DMS 273 (cell line): ENCODE results near the gene DSG3.

Source experiments
- DNase-seq: peaks from one replicate; lab custom pipeline; 2025; ENCODE audit not compliant: unreplicated experiment; lab: John Stamatoyannopoulos, UW

DSG3 gene, protein sequence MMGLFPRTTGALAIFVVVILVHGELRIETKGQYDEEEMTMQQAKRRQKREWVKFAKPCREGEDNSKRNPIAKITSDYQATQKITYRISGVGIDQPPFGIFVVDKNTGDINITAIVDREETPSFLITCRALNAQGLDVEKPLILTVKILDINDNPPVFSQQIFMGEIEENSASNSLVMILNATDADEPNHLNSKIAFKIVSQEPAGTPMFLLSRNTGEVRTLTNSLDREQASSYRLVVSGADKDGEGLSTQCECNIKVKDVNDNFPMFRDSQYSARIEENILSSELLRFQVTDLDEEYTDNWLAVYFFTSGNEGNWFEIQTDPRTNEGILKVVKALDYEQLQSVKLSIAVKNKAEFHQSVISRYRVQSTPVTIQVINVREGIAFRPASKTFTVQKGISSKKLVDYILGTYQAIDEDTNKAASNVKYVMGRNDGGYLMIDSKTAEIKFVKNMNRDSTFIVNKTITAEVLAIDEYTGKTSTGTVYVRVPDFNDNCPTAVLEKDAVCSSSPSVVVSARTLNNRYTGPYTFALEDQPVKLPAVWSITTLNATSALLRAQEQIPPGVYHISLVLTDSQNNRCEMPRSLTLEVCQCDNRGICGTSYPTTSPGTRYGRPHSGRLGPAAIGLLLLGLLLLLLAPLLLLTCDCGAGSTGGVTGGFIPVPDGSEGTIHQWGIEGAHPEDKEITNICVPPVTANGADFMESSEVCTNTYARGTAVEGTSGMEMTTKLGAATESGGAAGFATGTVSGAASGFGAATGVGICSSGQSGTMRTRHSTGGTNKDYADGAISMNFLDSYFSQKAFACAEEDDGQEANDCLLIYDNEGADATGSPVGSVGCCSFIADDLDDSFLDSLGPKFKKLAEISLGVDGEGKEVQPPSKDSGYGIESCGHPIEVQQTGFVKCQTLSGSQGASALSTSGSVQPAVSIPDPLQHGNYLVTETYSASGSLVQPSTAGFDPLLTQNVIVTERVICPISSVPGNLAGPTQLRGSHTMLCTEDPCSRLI

DNA sequence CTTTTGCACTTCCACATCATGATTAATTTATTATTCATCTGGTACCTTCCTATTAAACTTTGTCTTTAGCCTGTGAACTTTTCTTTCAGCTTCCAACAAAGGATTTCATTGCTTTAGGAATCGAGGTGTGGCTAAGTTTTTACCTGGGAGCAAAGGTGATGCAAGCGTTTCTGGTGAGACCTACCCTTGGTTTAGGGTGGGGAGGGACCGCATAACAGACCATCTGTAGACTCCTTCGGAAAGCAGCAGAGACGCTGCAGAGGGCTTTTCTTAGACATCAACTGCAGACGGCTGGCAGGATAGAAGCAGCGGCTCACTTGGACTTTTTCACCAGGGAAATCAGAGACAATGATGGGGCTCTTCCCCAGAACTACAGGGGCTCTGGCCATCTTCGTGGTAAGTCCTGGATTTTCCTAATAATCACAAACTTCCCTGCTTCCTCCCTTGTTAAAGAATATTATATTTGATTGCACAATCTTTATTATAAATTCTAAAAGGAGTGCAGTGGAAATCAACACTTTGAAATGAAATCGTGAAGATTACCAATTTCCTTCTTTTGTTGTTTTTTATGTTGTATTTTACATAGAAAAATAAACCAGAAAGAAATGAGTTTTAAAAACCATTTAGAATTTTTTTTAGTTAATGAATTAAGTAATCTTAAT is at the start of gene DSG3:
TSS of gene DSG3 (plus strand) at position 212 of the 662 bp plus-strand sequence. CDS start at position 349, 137 bp downstream.
- no peak for DNase-seq

DNA sequence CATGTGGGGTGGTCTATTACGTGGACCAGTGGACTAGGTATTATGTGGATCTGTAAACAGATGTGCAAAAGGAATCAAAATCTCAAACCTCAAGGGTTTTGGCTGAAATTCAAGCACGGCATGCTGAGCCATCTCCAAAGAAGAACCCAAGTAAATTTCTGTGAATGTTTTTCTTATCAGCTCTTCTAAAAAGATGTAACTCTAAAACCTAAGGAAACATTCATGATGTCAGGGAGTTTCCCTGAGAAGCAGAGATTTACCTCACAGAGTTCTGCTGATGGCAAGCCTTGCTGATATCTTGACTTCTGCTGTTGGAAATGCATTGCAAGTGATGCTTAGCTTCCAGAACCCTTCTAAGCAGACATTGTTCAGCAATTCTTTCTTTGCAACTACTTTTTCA is 49.4 kb upstream of the DSG3 start:
- DNase-seq = no peak

DNA sequence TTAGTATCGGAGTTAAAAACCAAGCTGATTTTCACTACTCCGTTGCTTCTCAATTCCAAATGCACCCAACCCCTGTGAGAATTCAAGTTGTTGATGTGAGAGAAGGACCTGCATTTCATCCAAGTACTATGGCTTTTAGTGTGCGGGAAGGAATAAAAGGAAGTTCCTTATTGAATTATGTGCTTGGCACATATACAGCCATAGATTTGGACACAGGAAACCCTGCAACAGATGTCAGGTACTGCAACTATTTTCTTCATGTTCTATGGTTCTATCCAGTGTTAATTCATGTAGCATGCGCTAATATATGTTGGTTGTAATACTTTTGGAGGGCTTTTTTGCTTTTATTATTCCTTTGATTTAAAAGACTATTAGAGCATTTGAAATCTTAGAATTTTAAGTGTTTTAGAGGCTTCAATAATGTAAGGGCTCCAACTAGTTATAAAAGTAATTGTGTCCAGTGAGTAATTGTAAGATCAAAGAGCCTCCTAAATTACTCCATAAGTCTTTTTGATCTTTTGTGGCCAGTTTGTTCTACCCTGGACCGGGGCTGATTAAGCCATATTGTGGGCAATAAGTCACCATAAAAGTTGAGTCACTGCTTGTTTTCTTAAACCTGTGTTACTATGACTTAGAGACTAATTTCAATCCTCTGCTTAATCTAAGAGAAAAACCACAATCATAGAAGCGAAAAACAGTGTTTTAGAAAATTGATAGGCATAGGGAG is 48.1 kb upstream of the DSG3 start:
- DNase-seq = no peak

DNA sequence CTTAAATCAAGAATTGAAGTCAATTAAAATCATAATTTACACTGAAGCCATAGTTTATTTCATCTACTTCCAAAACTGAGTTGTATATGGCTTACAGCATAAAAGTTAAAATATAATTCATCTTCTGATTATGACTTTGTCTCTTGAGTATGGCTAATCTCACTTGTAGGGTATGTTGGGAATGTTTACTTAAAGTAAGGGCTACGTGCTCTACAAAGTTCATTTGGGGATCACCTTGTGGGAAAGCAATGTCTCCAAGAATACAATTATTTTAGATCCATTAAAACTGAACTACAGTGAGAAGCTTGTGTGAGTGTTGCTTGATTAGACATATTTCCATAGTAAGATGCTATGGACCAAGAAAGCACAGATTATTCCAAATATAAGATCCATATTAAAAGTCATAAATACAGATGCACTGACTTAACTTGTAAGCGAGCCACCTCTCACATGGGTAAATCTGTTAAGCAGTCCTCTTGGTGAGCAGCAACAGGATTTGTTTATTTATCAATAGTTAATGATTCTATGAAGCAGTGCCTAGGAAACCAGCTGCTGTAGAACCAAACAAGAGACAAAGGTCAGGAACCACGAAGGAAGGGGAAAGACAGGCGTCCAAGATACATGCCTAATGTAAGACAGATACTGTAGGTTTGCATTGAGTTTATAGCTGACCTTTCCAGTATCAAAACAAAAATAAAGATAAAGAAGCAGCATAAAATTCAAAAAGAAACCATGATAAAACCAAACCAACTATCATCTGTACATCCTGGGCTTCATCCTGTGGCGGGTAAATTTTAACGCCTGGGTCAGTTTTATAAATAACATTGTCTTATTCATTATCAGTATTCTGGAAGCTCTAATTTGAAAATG is 46.1 kb upstream of the DSG3 start:
- no peak for DNase-seq

DNA sequence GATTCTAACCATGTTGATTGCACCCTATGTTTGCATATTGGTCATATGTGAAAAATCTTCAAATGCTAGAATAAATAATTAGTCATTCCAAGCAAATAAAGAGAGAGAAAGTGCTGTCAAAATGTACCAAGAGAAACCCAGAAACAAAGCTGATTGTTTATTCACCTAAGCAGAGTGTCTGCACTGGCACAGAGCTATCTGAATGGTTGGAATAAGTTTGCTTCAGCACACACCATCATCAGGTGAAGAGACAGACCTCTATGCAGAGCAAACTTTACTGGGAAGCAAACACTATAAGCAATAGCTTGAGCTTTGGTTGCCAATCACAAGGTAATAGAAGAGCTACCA is 45.5 kb upstream of the DSG3 start:
- no peak for DNase-seq

DNA sequence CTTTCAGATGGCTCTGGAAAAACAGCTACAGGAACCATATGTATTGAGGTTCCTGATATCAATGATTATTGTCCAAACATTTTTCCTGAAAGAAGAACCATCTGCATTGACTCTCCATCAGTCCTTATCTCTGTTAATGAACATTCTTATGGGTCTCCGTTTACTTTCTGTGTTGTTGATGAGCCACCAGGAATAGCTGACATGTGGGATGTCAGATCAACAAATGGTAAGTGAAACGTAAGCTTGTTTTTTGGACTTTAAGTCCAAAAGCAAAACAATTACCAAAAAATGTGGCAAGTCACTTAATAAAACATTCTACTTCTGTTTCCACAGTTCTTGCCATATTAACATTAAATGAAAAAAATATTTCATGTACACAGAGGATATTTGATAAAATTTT is 44.1 kb upstream of the DSG3 start:
- DNase-seq = no peak

DNA sequence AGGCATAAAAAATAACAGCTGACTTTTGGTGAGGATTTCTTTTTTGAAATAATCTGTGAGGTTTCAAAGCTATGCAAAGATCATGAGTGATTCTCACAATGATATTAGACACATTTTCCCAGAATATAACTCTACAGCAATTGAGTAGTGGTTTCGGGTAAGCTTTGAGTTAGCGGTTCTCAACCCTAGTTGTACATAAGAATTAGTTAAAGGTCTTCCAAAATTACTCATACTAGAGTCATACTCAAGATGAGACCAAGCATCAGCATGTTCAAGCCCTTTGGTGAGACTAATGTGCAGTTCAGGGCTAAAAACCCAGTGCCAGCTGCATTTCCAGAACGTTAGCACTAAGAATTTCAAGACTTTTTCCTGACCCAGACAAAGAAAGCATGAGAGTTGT is 39.9 kb upstream of the DSG3 start:
- DNase-seq = no peak

DNA sequence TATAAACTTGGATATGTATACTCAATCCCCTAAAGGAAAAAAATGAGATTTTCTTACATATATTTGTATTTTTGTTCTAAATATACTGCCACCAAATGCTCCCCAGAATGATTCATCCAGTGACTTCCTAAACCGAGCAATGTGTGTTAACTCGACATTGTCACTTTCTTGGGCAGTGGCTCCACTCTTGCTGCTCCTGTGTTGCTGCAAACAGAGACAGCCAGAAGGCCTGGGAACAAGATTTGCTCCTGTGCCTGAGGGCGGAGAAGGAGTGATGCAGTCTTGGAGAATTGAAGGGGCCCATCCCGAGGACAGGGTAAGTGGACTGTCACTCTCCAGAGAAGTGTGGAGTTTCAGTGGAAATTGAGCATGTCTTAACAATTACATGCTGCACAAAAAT is 38.3 kb upstream of the DSG3 start:
- no peak for DNase-seq

DNA sequence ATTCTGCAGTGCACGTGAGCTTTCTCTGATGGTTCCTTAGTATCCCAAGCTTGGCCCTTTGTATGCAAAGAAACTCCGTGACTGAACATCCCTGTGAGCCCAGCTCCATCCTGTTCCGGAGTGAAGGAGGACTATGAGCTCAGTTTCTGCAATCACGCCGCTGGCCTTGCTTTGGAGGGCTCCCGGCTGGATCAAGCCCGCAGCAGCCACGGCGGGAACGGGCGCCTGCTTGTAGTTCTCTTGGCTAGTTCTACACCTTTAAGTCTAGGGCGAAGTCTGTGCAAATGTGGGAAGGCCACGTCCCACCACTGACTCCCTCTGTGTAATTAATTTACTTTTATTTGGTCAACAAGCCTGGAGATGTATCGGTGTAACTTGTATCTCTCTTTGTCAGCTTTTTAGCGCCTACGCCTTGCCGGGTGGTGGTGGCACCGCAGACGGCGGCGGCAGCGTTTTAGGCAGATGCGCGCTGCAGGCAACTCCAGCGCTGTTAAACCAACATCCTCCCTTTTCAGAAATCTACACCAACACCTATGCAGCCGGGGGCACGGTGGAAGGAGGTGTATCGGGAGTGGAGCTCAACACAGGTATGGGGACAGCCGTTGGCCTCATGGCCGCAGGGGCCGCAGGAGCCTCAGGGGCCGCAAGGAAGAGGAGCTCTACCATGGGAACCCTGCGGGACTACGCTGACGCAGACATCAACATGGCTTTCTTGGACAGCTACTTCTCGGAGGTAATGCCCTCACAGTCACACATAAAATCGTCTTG is 36.6 kb upstream of the DSG3 start:
- DNase-seq = no peak

DNA sequence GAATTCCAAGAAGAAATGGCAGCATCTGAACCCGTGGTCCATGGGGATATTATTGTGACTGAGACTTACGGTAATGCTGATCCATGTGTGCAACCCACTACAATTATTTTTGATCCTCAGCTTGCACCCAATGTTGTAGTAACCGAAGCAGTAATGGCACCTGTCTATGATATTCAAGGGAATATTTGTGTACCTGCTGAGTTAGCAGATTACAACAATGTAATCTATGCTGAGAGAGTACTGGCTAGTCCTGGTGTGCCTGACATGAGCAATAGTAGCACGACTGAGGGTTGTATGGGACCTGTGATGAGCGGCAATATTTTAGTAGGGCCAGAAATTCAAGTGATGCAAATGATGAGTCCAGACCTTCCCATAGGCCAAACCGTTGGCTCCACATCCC is 34.4 kb upstream of the DSG3 start:
- no peak for DNase-seq

DNA sequence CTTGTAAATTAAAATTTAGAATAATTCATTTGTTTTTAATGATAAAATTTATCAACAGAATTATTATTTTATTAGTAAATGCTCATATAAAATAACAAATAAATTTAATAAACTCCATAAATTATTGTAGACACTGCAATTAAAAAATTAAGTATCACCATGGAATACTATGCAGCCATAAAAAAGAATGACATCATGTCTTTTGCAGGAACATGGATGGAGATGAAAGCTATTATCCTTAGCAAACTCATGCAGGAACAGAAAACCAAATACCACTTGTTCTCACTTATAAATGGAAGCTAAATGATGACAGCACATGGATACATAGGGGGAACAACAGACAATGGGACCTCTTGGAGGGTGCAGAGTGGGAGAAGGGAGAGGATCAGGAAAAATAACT is 29.7 kb upstream of the DSG3 start:
- no peak for DNase-seq

DNA sequence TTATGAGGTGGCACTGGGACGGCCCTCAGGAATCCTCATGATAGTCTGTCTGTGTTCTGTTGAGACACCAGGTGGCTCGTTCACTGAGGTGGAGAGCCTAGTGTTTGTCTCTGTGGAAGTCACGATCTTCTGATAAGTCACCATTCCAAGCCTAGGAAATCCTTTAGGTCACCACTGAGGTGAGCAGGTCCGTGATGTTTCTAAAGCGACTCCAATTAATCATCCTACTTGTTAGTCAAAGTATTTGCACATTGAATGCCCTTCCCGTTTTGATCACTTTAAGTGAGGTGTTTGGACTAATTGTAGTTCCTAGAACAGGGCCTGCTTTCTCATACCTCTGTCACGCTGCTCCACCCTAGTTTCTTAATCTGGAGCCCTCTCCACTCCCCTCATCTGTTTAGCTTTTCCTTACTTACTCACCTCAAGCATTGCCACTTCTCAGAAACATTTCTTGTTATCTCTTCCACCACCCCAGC is 28.0 kb upstream of the DSG3 start:
- no peak for DNase-seq

DNA sequence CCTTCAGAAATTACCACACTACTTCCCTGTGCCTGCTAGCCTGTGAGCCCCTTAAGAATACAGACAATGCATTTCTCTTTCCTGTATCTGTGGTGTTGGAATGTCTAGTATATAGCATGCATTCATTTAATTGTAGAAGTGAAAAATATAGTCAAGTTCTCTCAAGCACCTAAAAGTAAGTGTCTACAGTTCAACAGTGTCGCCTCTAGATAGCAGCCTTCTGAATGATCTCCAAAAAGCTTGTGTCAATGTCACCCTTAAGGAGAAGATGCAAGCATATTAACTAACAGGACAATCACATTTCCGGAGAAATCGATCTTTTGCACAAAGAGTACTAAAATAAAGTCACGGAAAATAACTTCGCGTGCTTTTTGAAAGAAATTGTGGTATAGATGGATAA is 27.5 kb upstream of the DSG3 start:
- DNase-seq = no peak

DNA sequence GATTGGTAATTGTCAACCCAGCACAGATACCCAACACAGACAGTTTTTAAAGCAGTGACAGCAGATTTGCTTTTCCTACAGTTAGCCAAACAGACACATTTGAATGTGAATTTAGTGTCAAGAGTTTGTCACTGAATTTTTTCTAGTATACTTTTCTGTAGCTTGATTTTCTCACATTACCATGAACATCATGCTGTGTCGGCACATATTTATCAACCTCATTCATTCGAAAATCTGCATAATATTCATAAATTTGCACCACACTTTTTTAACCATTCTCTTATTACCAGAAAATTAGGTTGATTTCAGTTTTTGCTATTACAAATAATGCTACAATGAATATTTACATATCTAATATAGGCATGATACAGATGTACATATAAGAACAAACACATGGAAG is 27.0 kb upstream of the DSG3 start:
- no peak for DNase-seq

DNA sequence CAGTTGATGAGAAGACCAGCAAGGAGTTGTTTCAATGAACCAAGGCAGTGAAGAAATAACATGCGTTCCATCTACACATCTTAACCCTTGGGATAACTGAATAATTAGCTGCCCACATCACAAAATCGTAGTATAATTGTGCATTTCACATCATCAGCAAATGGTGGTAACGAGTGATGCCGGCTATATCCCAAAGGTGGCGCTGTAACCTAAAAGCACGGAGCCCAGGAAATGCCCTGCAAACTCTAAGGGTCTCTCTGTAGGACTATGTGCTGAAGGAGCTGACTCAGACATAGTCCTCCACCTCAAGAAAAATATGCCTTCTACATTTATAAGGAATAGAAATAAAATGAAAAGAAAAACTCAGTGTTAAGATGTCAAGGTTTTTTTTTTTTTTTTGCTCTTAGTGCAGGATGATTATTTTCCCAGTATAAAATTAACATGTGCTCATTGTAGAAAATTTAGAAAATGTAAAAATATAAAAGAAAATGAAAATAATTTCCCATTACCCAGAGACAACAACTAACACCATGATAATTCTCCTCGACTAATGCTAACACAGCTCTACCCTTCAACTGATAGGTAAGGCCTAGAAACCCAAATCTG is 23.1 kb upstream of the DSG3 start:
- peak; percentile 61 for DNase-seq

DNA sequence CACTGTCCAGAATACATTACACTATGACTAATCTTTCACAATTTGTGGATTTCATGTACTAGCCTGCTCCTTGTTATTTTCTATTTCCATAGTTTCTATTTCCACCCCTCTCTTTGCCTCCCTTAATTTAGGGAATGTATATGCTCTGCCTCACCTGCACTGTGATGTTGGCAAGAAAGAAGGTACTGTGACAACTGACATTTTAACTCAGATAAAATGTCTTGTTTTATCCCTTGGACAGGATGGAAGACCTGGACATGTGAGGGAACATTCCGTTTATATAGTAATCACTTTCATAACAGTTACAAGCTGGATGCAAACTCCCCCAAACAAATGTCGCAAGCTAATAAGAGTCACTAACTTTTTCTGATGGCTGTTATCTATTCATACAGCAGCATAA is 21.5 kb upstream of the DSG3 start:
- no peak for DNase-seq

DNA sequence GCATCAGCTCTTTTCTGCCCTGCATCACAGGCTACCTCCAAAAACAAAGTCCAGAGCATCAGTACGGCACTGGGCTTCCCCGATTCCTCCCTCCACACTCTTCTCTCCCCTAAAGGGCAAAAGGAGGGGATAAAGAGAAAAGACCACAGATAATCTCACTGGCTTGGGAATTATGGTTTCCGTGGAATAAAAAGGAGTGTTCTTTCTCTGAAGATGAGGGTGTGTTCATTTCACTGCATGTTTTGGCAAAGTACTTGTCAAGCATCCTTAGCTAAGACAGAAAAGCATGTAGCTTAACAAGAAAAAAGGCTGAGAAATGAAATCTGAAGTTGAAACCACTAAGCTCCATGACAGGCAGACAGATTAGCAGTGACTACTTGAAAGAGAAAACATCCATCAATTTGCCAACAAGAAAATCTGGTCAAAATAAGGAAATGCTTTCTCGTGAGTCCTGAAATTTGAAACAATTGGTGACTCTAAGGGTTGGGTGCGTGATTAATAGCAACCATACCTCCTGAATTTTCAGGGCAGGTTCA is 20.6 kb upstream of the DSG3 start:
- DNase-seq = no peak

DNA sequence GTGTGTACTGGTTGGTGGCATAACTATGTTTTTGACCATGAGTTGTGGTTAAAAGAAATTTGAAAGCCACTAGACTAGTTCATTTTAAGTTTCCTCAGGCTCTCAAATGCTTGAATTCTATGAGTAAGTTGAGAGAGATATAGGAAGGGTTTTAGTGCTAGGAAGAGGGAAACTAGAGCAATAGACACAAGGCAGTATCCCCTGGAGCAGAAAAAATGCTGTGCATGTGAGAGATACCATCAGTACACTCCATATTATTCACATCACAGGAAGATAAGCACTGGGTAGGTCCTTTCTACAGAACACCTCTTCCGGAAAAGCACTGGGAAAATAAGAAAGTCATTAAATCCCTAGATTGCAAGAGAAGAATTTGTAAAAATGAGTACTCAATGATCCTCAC is 19.3 kb upstream of the DSG3 start:
- no peak for DNase-seq
